ENCODE measurements around the gene FXYD4. TPM values are rescaled to one million over a fixed set of nuclear protein-coding genes. Genes with fewer than 3 reads are reported as not detected.

FXYD4 gene
- total RNA-seq, 2 experiments from 2014 or later = not detected

DNA sequence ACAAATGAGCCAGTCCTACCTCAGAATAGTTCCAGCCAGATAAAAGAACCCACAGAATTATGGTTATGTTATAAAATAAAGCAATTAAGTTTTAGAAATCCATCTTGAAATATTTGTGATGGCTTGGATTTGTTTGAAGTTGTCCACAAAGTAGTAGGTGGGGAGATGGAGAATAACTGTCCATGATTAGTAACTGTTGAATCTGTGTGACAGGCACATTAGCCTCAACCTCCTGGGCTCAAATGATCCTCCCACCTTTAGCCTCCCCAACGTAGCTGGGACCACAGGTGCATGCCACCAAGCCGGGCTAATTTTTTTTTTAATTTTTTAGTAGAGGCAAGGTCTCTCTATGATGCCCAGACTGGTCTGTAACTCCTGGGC is 27.5 kb downstream of the FXYD4 start:
- H3K4me3 ChIP-seq (ENCODE audit: low read depth, low read length, poor library complexity, severe bottlenecking) = peak overlapping the region; percentile 92
- DNase-seq (ENCODE audit: low spot score) = no peak
- peaks cover 63% of the 10 kb centered on the region for H4K20me1 ChIP-seq (ENCODE audit: insufficient read depth, low read length)
- H3K79me2 ChIP-seq (ENCODE audit: insufficient read depth, low read depth, low read length) = peaks cover 98% of the 10 kb centered on the region
- peak overlapping the region; percentile 82 for H3K27ac ChIP-seq (ENCODE audit: low read depth, low read length, poor library complexity, severe bottlenecking)
- no peak overlapping the region for H2AFZ ChIP-seq (ENCODE audit: low read length)
- no peaks in the 10 kb centered on the region for H3K9me2 ChIP-seq (ENCODE audit: insufficient read depth, low read length)
- BruUV-seq (replicated peaks) = no TSS peak
- no peaks in the 10 kb centered on the region for H3K9me3 ChIP-seq (ENCODE audit: low read length)
- ChIA-PET CTCF (ENCODE audit: unreplicated experiment) (interaction anchor here (1.5 kb wide), 1 partner anchor 15 kb away, joined by 5 read pairs; no protein-coding TSS in a partner anchor), POLR2A (interaction anchor here (1.2 to 2.5 kb wide), 3 partner anchors 22 to 258 kb away, joined by 4 to 7 read pairs (median 5); no protein-coding TSS in a partner anchor)
- H3K36me3 ChIP-seq (ENCODE audit: insufficient read depth, low read length) = peaks cover 90% of the 10 kb centered on the region
- TF ChIP-seq, protein P1, sequence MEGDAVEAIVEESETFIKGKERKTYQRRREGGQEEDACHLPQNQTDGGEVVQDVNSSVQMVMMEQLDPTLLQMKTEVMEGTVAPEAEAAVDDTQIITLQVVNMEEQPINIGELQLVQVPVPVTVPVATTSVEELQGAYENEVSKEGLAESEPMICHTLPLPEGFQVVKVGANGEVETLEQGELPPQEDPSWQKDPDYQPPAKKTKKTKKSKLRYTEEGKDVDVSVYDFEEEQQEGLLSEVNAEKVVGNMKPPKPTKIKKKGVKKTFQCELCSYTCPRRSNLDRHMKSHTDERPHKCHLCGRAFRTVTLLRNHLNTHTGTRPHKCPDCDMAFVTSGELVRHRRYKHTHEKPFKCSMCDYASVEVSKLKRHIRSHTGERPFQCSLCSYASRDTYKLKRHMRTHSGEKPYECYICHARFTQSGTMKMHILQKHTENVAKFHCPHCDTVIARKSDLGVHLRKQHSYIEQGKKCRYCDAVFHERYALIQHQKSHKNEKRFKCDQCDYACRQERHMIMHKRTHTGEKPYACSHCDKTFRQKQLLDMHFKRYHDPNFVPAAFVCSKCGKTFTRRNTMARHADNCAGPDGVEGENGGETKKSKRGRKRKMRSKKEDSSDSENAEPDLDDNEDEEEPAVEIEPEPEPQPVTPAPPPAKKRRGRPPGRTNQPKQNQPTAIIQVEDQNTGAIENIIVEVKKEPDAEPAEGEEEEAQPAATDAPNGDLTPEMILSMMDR (conservative IDR thresholded peaks at IDR 0.05; ENCODE audit: low read length) = no peak
- no peak for TF ChIP-seq EZH2phosphoT487 (IDR thresholded peaks at IDR 0.05; ENCODE audit: borderline replicate concordance, low read depth, low read length)
- peak overlapping the region; percentile 91 for H3K4me2 ChIP-seq (ENCODE audit: low read length)
- H3K4me1 ChIP-seq (ENCODE audit: insufficient read depth, low read length, poor library complexity, severe bottlenecking) = peaks cover 72% of the 10 kb centered on the region
- intact Hi-C loops (cut with micrococcal nuclease; ENCODE audit: unreplicated experiment) = no loop called here

- peak overlapping the region; percentile 92 for H3K4me3 ChIP-seq (ENCODE audit: low read depth, low read length, poor library complexity, severe bottlenecking)
- TF ChIP-seq EZH2phosphoT487 (IDR thresholded peaks at IDR 0.05; ENCODE audit: borderline replicate concordance, low read depth, low read length) = no peak
- TF ChIP-seq, protein P1 (conservative IDR thresholded peaks at IDR 0.05; ENCODE audit: low read length) = no peak
- BruUV-seq (replicated peaks) = no TSS peak
- H3K9me3 ChIP-seq (ENCODE audit: low read length) = no peaks in the 10 kb centered on the region
- H3K4me2 ChIP-seq (ENCODE audit: low read length) = peak overlapping the region; percentile 91
- CTCF ChIA-PET (ENCODE audit: unreplicated experiment) = interaction anchor here (0.9 to 1.5 kb wide), 2 partner anchors 14 to 53 kb away, joined by 4 to 5 read pairs; no protein-coding TSS in a partner anchor
- peak overlapping the region; percentile 82 for H3K27ac ChIP-seq (ENCODE audit: low read depth, low read length, poor library complexity, severe bottlenecking)
- no peak for DNase-seq (ENCODE audit: low spot score)
- peaks cover 72% of the 10 kb centered on the region for H3K4me1 ChIP-seq (ENCODE audit: insufficient read depth, low read length, poor library complexity, severe bottlenecking)
- H4K20me1 ChIP-seq (ENCODE audit: insufficient read depth, low read length) = peaks cover 62% of the 10 kb centered on the region
- peaks cover 98% of the 10 kb centered on the region for H3K79me2 ChIP-seq (ENCODE audit: insufficient read depth, low read depth, low read length)
- H3K9me2 ChIP-seq (ENCODE audit: insufficient read depth, low read length) = no peaks in the 10 kb centered on the region
- peaks cover 90% of the 10 kb centered on the region for H3K36me3 ChIP-seq (ENCODE audit: insufficient read depth, low read length)
- H2AFZ ChIP-seq (ENCODE audit: low read length) = no peak overlapping the region
- intact Hi-C loops (cut with micrococcal nuclease; ENCODE audit: unreplicated experiment) = no loop called here
- POLR2A ChIA-PET = interaction anchor here (0.7 to 2.5 kb wide), 7 partner anchors 10 to 196 kb away, joined by 3 to 7 read pairs (median 4); partner anchors contain the start of gene HNRNPF
Measured at GRCh38 chr10:43399320-43400310, 28.2 kb downstream of the FXYD4 start.

All from OCI-LY7 (cell line).